ENCODE measurements around the gene TUT7. TPM values are rescaled to one million over a fixed set of nuclear protein-coding genes. Genes with fewer than 3 reads are reported as not detected.

Gene TUT7
- total and polyA plus RNA-seq, 12 donors, result 12.7 to 51.7 (median 28.7) TPM

- intact Hi-C loops (cut with DNase I), result no loop called here
- TF ChIP-seq CTCF (IDR thresholded peaks at IDR 0.05) (no peak), POLR2A (IDR thresholded peaks at IDR 0.05) (no peak)
- peak in 1 of 7 donors; percentile 71 for DNase-seq
- Histone ChIP-seq H3K9me3 (replicated peaks in 1 of 3) (no peaks in the 10 kb centered on the region), H3K4me1 (replicated peaks in 1 of 2) (peaks cover 10 to 30% of the 10 kb centered on the region in 2 donors), H3K4me3 (peak overlapping the region; percentile 30 to 82 (median 61)), H3K27ac (peak overlapping the region; percentile 51 to 99 (median 98)), H3K27me3 (no peaks in the 10 kb centered on the region), H3K36me3 (replicated peaks in 1 of 2) (peaks cover 0 to 7% of the 10 kb centered on the region in 2 donors)
- WGBS, 4 donors, result 13 to 18% (median 15%) methylated on average over 12 of the region's 12 CpGs
Measured at GRCh38 chr9:86282979-86283535, 71.2 kb downstream of the TUT7 start.

- WGBS, 4 donors, result 0 to 1% (median 0%) methylated on average over 7 to 101 of the region's 101 CpGs
- TF ChIP-seq CTCF (IDR thresholded peaks at IDR 0.05), result no peak
- peak; percentile 89 to 93 for TF ChIP-seq POLR2A (IDR thresholded peaks at IDR 0.05)
- Histone ChIP-seq H3K27ac (peak within 1 kb of the TSS; percentile 51 to 99 (median 98)), H3K4me1 (replicated peaks in 1 of 2) (peaks cover 10 to 38% of the 10 kb centered on the region in 2 donors), H3K4me3 (peak within 1 kb of the TSS; percentile 30 to 82 (median 61)), H3K9me3 (replicated peaks in 1 of 3) (no peaks in the 10 kb centered on the region), H3K27me3 (no peaks in the 10 kb centered on the region), H3K36me3 (replicated peaks in 1 of 2) (peaks cover 0 to under 1% of the 10 kb centered on the region in 2 donors)
- DNase-seq, result peak; percentile 97 to 99 (median 98)
- intact Hi-C loops (cut with DNase I), result no loop called here
Measured at GRCh38 chr9:86282077-86282978, 71.9 kb downstream of the TUT7 start, which contains the start of gene ISCA1. Gene ISCA1, minus strand, starts transcription at chr9:86282538. Its CDS starts 80 bp downstream, at chr9:86282458.

GRCh38 chr9:86281593-86282076 is 72.6 kb downstream of the TUT7 start:
- Histone ChIP-seq H3K4me1 (replicated peaks in 1 of 2) (peaks cover 10 to 40% of the 10 kb centered on the region in 2 donors), H3K4me3 (peak overlapping the region; percentile 30 to 82 (median 61)), H3K9me3 (replicated peaks in 1 of 3) (no peaks in the 10 kb centered on the region), H3K36me3 (replicated peaks in 1 of 2) (no peaks in the 10 kb centered on the region), H3K27ac (peak overlapping the region; percentile 51 to 99 (median 98)), H3K27me3 (no peaks in the 10 kb centered on the region)
- TF ChIP-seq CTCF (IDR thresholded peaks at IDR 0.05) (no peak), POLR2A (IDR thresholded peaks at IDR 0.05) (no peak)
- 0 to 1% (median 0%) methylated on average over 3 to 31 of the region's 31 CpGs for WGBS, 4 donors
- intact Hi-C loops (cut with DNase I), result no loop called here
- no peak for DNase-seq

GRCh38 chr9:86280580-86280979 is 73.6 kb downstream of the TUT7 start:
- Histone ChIP-seq H3K27ac (no peak overlapping the region), H3K4me3 (no peak overlapping the region), H3K9me3 (replicated peaks in 1 of 3) (no peaks in the 10 kb centered on the region), H3K36me3 (replicated peaks in 1 of 2) (no peaks in the 10 kb centered on the region), H3K4me1 (replicated peaks in 1 of 2) (peaks cover 10 to 49% of the 10 kb centered on the region in 2 donors), H3K27me3 (no peaks in the 10 kb centered on the region)
- intact Hi-C loops (cut with DNase I), result no loop called here
- WGBS, 4 donors, result 93 to 97% (median 97%) methylated on average over 7 of the region's 7 CpGs
- DNase-seq, result peak in 1 of 7 donors; percentile 26
- TF ChIP-seq POLR2A (IDR thresholded peaks at IDR 0.05) (no peak), CTCF (IDR thresholded peaks at IDR 0.05) (no peak)

Measured in adrenal gland (tissue), 12 donors.